ENCODE measurements around the gene SVEP1. TPM values are rescaled to one million over a fixed set of nuclear protein-coding genes. Genes with fewer than 3 reads are reported as not detected.

Gene SVEP1
- total RNA-seq, 2 donors from 2014 or later: 0.44 to 0.46 TPM

DNA sequence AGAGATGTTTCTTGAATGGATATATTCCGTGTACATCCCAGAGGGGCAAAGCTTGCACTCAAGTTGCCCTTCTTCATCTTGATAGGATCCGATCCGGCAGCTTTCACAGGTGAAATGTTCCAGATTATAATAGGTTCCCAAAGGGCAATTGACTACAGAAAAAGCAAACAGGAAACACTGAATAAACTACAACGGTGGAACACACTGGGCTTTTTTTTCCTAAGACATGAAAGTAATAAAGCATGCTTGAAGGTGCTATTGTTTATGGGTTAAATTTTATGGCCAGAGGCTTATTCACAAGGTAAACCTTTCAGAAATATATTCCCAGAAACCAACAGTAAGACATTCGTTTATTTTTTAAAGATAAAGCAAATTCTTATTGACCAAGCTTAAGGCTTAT lies 110.6 kb downstream of the SVEP1 start:
- Mint-ChIP-seq H3K4me1 (peaks cover 40% of the 10 kb centered on the region), H3K27ac (no peak overlapping the region), H3K9me3 (no peaks in the 10 kb centered on the region), H3K27me3 (ENCODE audit: insufficient read depth) (no peaks in the 10 kb centered on the region), H3K4me3 (no peak overlapping the region), H3K36me3 (ENCODE audit: low read depth) (no peaks in the 10 kb centered on the region)
- no peak overlapping the region for H3K27ac ChIP-seq (ENCODE audit: low read depth, low read length)
- H3K9ac ChIP-seq (ENCODE audit: extremely low read depth, low read length, poor library complexity, severe bottlenecking): no peak overlapping the region
- H3K4me3 ChIP-seq (ENCODE audit: low read length): no peak overlapping the region
- no peaks in the 10 kb centered on the region for H3K36me3 ChIP-seq (ENCODE audit: control insufficient read depth, insufficient read depth, low read length)
- peaks cover 11% of the 10 kb centered on the region for H3K4me1 ChIP-seq (ENCODE audit: control insufficient read depth, insufficient read depth, low read length)
- no peak for DNase-seq
- TF ChIP-seq, protein P1, sequence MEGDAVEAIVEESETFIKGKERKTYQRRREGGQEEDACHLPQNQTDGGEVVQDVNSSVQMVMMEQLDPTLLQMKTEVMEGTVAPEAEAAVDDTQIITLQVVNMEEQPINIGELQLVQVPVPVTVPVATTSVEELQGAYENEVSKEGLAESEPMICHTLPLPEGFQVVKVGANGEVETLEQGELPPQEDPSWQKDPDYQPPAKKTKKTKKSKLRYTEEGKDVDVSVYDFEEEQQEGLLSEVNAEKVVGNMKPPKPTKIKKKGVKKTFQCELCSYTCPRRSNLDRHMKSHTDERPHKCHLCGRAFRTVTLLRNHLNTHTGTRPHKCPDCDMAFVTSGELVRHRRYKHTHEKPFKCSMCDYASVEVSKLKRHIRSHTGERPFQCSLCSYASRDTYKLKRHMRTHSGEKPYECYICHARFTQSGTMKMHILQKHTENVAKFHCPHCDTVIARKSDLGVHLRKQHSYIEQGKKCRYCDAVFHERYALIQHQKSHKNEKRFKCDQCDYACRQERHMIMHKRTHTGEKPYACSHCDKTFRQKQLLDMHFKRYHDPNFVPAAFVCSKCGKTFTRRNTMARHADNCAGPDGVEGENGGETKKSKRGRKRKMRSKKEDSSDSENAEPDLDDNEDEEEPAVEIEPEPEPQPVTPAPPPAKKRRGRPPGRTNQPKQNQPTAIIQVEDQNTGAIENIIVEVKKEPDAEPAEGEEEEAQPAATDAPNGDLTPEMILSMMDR (conservative IDR thresholded peaks at IDR 0.05): no peak
- 89 to 92% methylated on average over 4 to 5 of the region's 5 CpGs for WGBS, 2 experiments (ENCODE audit: insufficient coverage in 1 of 2, insufficient read length in 1 of 2)
- no peaks in the 10 kb centered on the region for H3K9me3 ChIP-seq (ENCODE audit: control insufficient read depth, low read length)
- no peaks in the 10 kb centered on the region for H3K27me3 ChIP-seq (ENCODE audit: control insufficient read depth, insufficient read depth, low read length, poor library complexity, severe bottlenecking)

DNA sequence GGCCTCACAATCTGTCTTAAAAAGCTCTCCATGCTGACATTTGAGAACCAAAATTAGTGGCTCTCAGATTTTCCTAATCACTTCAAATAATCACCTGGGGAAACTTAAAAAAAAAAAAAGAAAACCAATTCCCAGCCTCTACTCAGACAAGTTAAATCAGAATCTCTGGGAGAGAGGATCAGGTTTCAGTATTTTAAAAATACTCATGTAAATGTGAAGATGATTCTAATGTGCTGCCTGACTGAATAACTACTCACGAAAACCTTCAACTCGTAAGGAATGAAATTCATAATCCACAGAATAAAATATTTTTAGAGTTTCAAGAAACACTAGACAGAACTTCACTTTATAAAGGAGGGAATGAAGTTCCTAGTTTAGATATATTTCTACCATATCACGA lies 114.4 kb downstream of the SVEP1 start:
- no peak overlapping the region for H3K4me3 Mint-ChIP-seq
- WGBS, 2 experiments (ENCODE audit: insufficient coverage in 1 of 2, insufficient read length in 1 of 2): 83 to 100% methylated on average over 1 of the region's 3 CpGs
- TF ChIP-seq, protein P1 (conservative IDR thresholded peaks at IDR 0.05): no peak
- no peaks in the 10 kb centered on the region for H3K36me3 Mint-ChIP-seq (ENCODE audit: low read depth)
- H3K27me3 Mint-ChIP-seq (ENCODE audit: insufficient read depth): no peaks in the 10 kb centered on the region
- no peaks in the 10 kb centered on the region for H3K36me3 ChIP-seq (ENCODE audit: control insufficient read depth, insufficient read depth, low read length)
- H3K9me3 Mint-ChIP-seq: no peaks in the 10 kb centered on the region
- DNase-seq: no peak
- H3K4me1 Mint-ChIP-seq: peaks cover 36% of the 10 kb centered on the region
- no peak overlapping the region for H3K9ac ChIP-seq (ENCODE audit: extremely low read depth, low read length, poor library complexity, severe bottlenecking)
- no peak overlapping the region for H3K4me3 ChIP-seq (ENCODE audit: low read length)
- no peak overlapping the region for H3K27ac Mint-ChIP-seq
- H3K27me3 ChIP-seq (ENCODE audit: control insufficient read depth, insufficient read depth, low read length, poor library complexity, severe bottlenecking): no peaks in the 10 kb centered on the region
- H3K9me3 ChIP-seq (ENCODE audit: control insufficient read depth, low read length): no peaks in the 10 kb centered on the region
- peaks cover 11% of the 10 kb centered on the region for H3K4me1 ChIP-seq (ENCODE audit: control insufficient read depth, insufficient read depth, low read length)
- no peak overlapping the region for H3K27ac ChIP-seq (ENCODE audit: low read depth, low read length)

- Mint-ChIP-seq H3K9me3 (no peaks in the 10 kb centered on the region), H3K4me1 (peaks cover 28% of the 10 kb centered on the region), H3K27me3 (ENCODE audit: insufficient read depth) (no peaks in the 10 kb centered on the region), H3K27ac (no peak overlapping the region), H3K36me3 (ENCODE audit: low read depth) (no peaks in the 10 kb centered on the region), H3K4me3 (no peak overlapping the region)
- Histone ChIP-seq H3K4me3 (ENCODE audit: low read length) (no peak overlapping the region), H3K27ac (ENCODE audit: low read depth, low read length) (no peak overlapping the region), H3K9ac (ENCODE audit: extremely low read depth, low read length, poor library complexity, severe bottlenecking) (no peak overlapping the region), H3K27me3 (ENCODE audit: control insufficient read depth, insufficient read depth, low read length, poor library complexity, severe bottlenecking) (no peaks in the 10 kb centered on the region), H3K4me1 (ENCODE audit: control insufficient read depth, insufficient read depth, low read length) (peaks cover 6% of the 10 kb centered on the region), H3K9me3 (ENCODE audit: control insufficient read depth, low read length) (no peaks in the 10 kb centered on the region), H3K36me3 (ENCODE audit: control insufficient read depth, insufficient read depth, low read length) (no peaks in the 10 kb centered on the region)
- TF ChIP-seq, protein P1 (conservative IDR thresholded peaks at IDR 0.05): no peak
- WGBS, 2 experiments (ENCODE audit: insufficient coverage in 1 of 2, insufficient read length in 1 of 2): 85% methylated on average over 1 of the region's 1 CpG; no CpG with 5 or more reads in 1 of the 2 experiments
- peak; percentile 70 for DNase-seq
Measured at GRCh38 chr9:110464321-110464720, 115.2 kb downstream of the SVEP1 start.
